Measurements from ENCODE around the gene YWHAG. TPM values are rescaled to one million over a fixed set of nuclear protein-coding genes. Genes with fewer than 3 reads are reported as not detected.

YWHAG gene
- total RNA-seq, 1 donor from 2014 or later, result 97.1 TPM

- TF ChIP-seq CTCF (IDR thresholded peaks at IDR 0.05), result no peak
- Histone ChIP-seq H3K9me3 (no peaks in the 10 kb centered on the region), H3K4me3 (no peak overlapping the region), H3K27me3 (ENCODE audit: low read depth) (no peaks in the 10 kb centered on the region), H3K27ac (no peak overlapping the region), H3K4me1 (peaks cover 13% of the 10 kb centered on the region), H3K36me3 (peaks cover 58% of the 10 kb centered on the region)
- DNase-seq, result no peak
- intact Hi-C loops (cut with DNase I), result no loop called here
- no peak for ATAC-seq
Observed at GRCh38 chr7:76326646-76327233, 32.1 kb downstream of the YWHAG start.

- Histone ChIP-seq H3K27me3 (ENCODE audit: low read depth) (no peaks in the 10 kb centered on the region), H3K4me1 (peaks cover 8% of the 10 kb centered on the region), H3K27ac (no peak overlapping the region), H3K36me3 (peaks cover 58% of the 10 kb centered on the region), H3K9me3 (no peaks in the 10 kb centered on the region), H3K4me3 (no peak overlapping the region)
- ATAC-seq (no peak), DNase-seq (no peak)
- TF ChIP-seq CTCF (IDR thresholded peaks at IDR 0.05), result no peak
- intact Hi-C loops (cut with DNase I), result no loop called here
Observed at GRCh38 chr7:76325811-76326210, 33.0 kb downstream of the YWHAG start.

GRCh38 chr7:76325092-76325491 is 33.7 kb downstream of the YWHAG start:
- intact Hi-C loops (cut with DNase I), result no loop called here
- DNase-seq, result no peak

GRCh38 chr7:76318488-76319353 is 40.1 kb downstream of the YWHAG start:
- intact Hi-C loops (cut with DNase I), result no loop called here
- DNase-seq, result peak; percentile 73

More at GRCh38 chr7:76325092-76325491, 33.7 kb downstream of the YWHAG start:
- Histone ChIP-seq H3K27ac (no peak overlapping the region), H3K27me3 (ENCODE audit: low read depth) (no peaks in the 10 kb centered on the region), H3K9me3 (no peaks in the 10 kb centered on the region), H3K4me1 (peaks cover 8% of the 10 kb centered on the region), H3K36me3 (peaks cover 55% of the 10 kb centered on the region), H3K4me3 (no peak overlapping the region)
- no peak for TF ChIP-seq CTCF (IDR thresholded peaks at IDR 0.05)
- no peak for ATAC-seq

More at GRCh38 chr7:76318488-76319353, 40.1 kb downstream of the YWHAG start:
- peak; percentile 68 to 70 for ATAC-seq
- Histone ChIP-seq H3K27me3 (ENCODE audit: low read depth) (no peaks in the 10 kb centered on the region), H3K4me3 (peak overlapping the region; percentile 88), H3K9me3 (no peaks in the 10 kb centered on the region), H3K27ac (peak overlapping the region; percentile 96), H3K36me3 (peaks cover 4% of the 10 kb centered on the region), H3K4me1 (peaks cover 21% of the 10 kb centered on the region)
- no peak for TF ChIP-seq CTCF (IDR thresholded peaks at IDR 0.05)

Data from lower lobe of right lung (tissue), 2 donors.